ENCODE data around the gene KRTAP27-1. TPM values are rescaled to one million over a fixed set of nuclear protein-coding genes. Genes with fewer than 3 reads are reported as not detected.
A peak's percentile ranks its signal among the peaks of the same experiment; 100 is the strongest.

Gene KRTAP27-1
- total RNA-seq, 1 experiment from 2014 or later = not detected

DNA sequence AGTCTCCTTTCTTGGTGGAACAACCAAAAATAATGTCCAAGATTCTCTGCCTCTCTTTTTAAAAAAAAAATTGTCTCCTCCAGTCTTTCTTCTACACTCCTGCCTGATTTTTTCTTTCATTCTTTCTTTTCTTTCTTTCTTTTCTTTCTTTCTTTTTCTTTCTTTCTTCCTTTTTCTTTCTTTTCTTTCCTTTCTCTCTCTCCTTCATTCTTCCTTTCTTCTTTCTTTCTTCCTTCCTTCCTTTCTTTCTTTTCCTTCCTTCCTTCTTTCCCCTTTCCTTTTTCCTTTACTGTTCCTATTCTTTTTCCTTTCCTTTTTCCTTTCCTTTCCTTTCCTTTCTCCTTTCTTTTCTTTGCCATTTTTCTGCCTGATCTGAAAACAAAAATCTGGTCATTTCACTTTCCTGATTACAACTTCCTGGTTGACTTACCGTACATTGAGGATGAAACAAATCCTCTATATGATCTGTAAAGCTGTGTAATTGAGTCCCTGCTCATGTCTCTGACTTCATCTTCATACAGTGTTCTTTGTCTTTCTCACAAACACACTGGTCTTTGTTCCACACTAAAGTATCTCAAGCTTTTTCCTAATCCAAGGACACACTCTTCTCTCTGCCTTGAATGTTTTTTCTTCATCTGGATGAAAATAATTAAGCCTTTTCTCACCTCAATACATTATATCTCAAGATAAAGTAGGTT is 17.0 kb upstream of the KRTAP27-1 start:
- POLR2A ChIA-PET = interaction anchor here (0.6 kb wide), 1 partner anchor 86 kb away, joined by 3 read pairs; no protein-coding TSS in a partner anchor
- H3K9me3 Mint-ChIP-seq (ENCODE audit: unreplicated experiment) = no peaks in the 10 kb centered on the region
- BruUV-seq (replicated peaks) = no TSS peak

DNA sequence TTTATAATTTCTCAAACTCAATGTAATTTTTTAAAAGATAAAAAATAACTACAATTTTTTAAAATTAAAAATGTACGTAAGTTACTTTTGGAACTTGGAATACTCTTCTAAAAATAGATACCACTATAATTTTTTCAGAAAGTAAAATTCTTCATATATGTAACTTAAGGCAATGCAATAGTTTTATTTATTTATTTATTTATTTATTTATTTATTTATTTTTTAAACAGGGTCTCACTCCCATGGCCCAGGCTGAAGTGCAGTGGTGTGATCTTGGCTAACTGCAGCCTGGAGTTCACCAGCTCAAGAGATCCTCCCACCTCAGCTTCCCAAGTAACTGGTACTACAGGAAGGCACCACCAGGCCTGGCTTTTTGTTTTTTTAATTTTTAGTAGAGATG is 14.0 kb upstream of the KRTAP27-1 start:
- no TSS peak for BruUV-seq (replicated peaks)
- Mint-ChIP-seq H3K9me3 (ENCODE audit: unreplicated experiment) (no peaks in the 10 kb centered on the region), H3K27me3 (ENCODE audit: insufficient read depth, unreplicated experiment) (peaks cover 44% of the 10 kb centered on the region), H3K27ac (ENCODE audit: low read depth, unreplicated experiment) (no peak overlapping the region), H3K36me3 (ENCODE audit: insufficient read depth, unreplicated experiment) (no peaks in the 10 kb centered on the region), H3K4me1 (ENCODE audit: insufficient read depth, unreplicated experiment) (no peaks in the 10 kb centered on the region), H3K4me3 (ENCODE audit: unreplicated experiment) (no peak overlapping the region)
- CTCF ChIA-PET = interaction anchor here (0.7 kb wide), 1 partner anchor 11 kb away, joined by 3 read pairs; no protein-coding TSS in a partner anchor
- POLR2A ChIA-PET = no interaction called here
- TF ChIP-seq, protein P1, sequence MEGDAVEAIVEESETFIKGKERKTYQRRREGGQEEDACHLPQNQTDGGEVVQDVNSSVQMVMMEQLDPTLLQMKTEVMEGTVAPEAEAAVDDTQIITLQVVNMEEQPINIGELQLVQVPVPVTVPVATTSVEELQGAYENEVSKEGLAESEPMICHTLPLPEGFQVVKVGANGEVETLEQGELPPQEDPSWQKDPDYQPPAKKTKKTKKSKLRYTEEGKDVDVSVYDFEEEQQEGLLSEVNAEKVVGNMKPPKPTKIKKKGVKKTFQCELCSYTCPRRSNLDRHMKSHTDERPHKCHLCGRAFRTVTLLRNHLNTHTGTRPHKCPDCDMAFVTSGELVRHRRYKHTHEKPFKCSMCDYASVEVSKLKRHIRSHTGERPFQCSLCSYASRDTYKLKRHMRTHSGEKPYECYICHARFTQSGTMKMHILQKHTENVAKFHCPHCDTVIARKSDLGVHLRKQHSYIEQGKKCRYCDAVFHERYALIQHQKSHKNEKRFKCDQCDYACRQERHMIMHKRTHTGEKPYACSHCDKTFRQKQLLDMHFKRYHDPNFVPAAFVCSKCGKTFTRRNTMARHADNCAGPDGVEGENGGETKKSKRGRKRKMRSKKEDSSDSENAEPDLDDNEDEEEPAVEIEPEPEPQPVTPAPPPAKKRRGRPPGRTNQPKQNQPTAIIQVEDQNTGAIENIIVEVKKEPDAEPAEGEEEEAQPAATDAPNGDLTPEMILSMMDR (IDR thresholded peaks at IDR 0.05; ENCODE audit: unreplicated experiment) = no peak
- DNase-seq (ENCODE audit: unreplicated experiment) = no peak
- intact Hi-C loops (cut with micrococcal nuclease) = no loop called here

More for the DNA sequence above, 17.0 kb upstream of the KRTAP27-1 start:
- H3K27ac Mint-ChIP-seq (ENCODE audit: low read depth, unreplicated experiment) = no peak overlapping the region
- no peak for DNase-seq (ENCODE audit: unreplicated experiment)
- CTCF ChIA-PET = no interaction called here
- TF ChIP-seq, protein P1 (IDR thresholded peaks at IDR 0.05; ENCODE audit: unreplicated experiment) = no peak
- H3K4me3 Mint-ChIP-seq (ENCODE audit: unreplicated experiment) = no peak overlapping the region
- peaks cover 50% of the 10 kb centered on the region for H3K27me3 Mint-ChIP-seq (ENCODE audit: insufficient read depth, unreplicated experiment)
- intact Hi-C loops (cut with micrococcal nuclease) = no loop called here
- no peaks in the 10 kb centered on the region for H3K36me3 Mint-ChIP-seq (ENCODE audit: insufficient read depth, unreplicated experiment)
- H3K4me1 Mint-ChIP-seq (ENCODE audit: insufficient read depth, unreplicated experiment) = no peaks in the 10 kb centered on the region

DNA sequence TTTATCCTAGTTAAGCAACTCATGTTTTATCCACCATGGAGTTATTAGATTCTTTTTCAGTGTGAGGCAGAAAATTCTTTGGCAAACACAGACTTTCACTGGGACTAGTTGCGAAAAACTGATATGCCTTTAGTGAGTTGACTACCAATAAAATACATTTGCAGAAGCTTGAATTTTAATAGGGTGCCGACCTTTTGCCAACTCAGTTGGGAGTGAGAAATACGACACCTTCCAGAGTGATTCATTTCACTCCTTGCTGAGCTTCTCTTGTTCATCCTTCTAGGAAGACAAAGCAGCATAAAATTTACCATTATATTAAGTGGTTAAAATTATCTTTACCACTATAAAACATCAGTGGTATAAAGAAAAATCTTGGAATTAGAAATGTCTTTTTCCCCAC is 12.1 kb upstream of the KRTAP27-1 start:
- H3K27me3 Mint-ChIP-seq (ENCODE audit: insufficient read depth, unreplicated experiment) = peaks cover 24% of the 10 kb centered on the region
- H3K9me3 Mint-ChIP-seq (ENCODE audit: unreplicated experiment) = no peaks in the 10 kb centered on the region
- H3K27ac Mint-ChIP-seq (ENCODE audit: low read depth, unreplicated experiment) = no peak overlapping the region
- intact Hi-C loops (cut with micrococcal nuclease) = loop anchor here (10.0 kb wide), 1 partner anchor 85 kb away; the partner anchor contains the start of gene KRTAP13-4
- H3K4me3 Mint-ChIP-seq (ENCODE audit: unreplicated experiment) = no peak overlapping the region
- CTCF ChIA-PET = interaction anchor here (0.5 to 2.2 kb wide), 3 partner anchors 9 to 817 kb away, joined by 3 to 6 read pairs (median 5); no protein-coding TSS in a partner anchor
- H3K4me1 Mint-ChIP-seq (ENCODE audit: insufficient read depth, unreplicated experiment) = no peaks in the 10 kb centered on the region
- no TSS peak for BruUV-seq (replicated peaks)
- H3K36me3 Mint-ChIP-seq (ENCODE audit: insufficient read depth, unreplicated experiment) = no peaks in the 10 kb centered on the region
- POLR2A ChIA-PET = interaction anchor here (0.6 to 0.7 kb wide), 3 partner anchors 185 to 1301 kb away, joined by 3 read pairs; no protein-coding TSS in a partner anchor
- TF ChIP-seq, protein P1 (IDR thresholded peaks at IDR 0.05; ENCODE audit: unreplicated experiment) = no peak
- peak; percentile 49 for DNase-seq (ENCODE audit: unreplicated experiment)

DNA sequence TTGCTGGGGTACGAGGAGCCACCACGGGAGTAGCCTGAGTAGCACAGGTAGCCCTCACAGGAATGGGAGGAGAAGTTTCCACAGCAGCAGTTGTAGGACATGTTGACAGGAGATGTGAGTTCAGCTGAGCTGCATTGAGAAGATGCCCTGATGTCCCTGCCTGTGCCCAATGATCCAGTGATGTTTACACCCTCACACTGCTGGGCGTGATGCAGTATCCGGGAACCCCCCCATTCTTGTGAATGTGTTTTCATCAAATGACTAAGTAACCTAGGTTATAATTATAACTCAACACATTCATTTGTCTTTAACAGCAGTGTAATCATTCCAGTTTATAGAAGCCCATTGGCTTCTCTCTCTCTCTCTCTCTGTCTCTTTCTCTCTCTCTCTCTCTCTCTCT is 11.0 kb upstream of the KRTAP27-1 start, which contains the start of gene KRTAP23-1:
Gene KRTAP23-1, minus strand, starts transcription at position 101 of the 400 bp plus-strand sequence. Its CDS starts 0 bp downstream, at position 101.
- Mint-ChIP-seq H3K9me3 (ENCODE audit: unreplicated experiment) (no peaks in the 10 kb centered on the region), H3K4me1 (ENCODE audit: insufficient read depth, unreplicated experiment) (no peaks in the 10 kb centered on the region), H3K36me3 (ENCODE audit: insufficient read depth, unreplicated experiment) (no peaks in the 10 kb centered on the region), H3K27ac (ENCODE audit: low read depth, unreplicated experiment) (no peak within 1 kb of the TSS), H3K4me3 (ENCODE audit: unreplicated experiment) (no peak within 1 kb of the TSS), H3K27me3 (ENCODE audit: insufficient read depth, unreplicated experiment) (peaks cover 14% of the 10 kb centered on the region)
- POLR2A ChIA-PET = interaction anchor here (0.7 kb wide), 1 partner anchor 912 kb away, joined by 4 read pairs; no protein-coding TSS in a partner anchor
- BruUV-seq (replicated peaks) = no TSS peak
- TF ChIP-seq, protein P1 (IDR thresholded peaks at IDR 0.05; ENCODE audit: unreplicated experiment) = no peak
- no peak for DNase-seq (ENCODE audit: unreplicated experiment)
- CTCF ChIA-PET = interaction anchor here (0.5 to 0.6 kb wide), 2 partner anchors 67 to 1272 kb away, joined by 4 read pairs; no protein-coding TSS in a partner anchor
- intact Hi-C loops (cut with micrococcal nuclease) = loop anchor here (10.0 kb wide), 1 partner anchor 86 kb away; the partner anchor contains the start of gene KRTAP13-4

Data from MCF 10A (cell line).